Stimulated activated CD4-positive, alpha-beta T cell treated with anti-CD3 and anti-CD28 coated beads, Interleukin-1b, Interleukin-23, amount 100 ng/mL, for 48 hours (primary cell): ENCODE data around the gene CUEDC1.

Experiments used
- DNase-seq: peaks from one replicate; pipeline ENCODE4 v3.0.0-alpha.2; 2020

Gene CUEDC1

DNA sequence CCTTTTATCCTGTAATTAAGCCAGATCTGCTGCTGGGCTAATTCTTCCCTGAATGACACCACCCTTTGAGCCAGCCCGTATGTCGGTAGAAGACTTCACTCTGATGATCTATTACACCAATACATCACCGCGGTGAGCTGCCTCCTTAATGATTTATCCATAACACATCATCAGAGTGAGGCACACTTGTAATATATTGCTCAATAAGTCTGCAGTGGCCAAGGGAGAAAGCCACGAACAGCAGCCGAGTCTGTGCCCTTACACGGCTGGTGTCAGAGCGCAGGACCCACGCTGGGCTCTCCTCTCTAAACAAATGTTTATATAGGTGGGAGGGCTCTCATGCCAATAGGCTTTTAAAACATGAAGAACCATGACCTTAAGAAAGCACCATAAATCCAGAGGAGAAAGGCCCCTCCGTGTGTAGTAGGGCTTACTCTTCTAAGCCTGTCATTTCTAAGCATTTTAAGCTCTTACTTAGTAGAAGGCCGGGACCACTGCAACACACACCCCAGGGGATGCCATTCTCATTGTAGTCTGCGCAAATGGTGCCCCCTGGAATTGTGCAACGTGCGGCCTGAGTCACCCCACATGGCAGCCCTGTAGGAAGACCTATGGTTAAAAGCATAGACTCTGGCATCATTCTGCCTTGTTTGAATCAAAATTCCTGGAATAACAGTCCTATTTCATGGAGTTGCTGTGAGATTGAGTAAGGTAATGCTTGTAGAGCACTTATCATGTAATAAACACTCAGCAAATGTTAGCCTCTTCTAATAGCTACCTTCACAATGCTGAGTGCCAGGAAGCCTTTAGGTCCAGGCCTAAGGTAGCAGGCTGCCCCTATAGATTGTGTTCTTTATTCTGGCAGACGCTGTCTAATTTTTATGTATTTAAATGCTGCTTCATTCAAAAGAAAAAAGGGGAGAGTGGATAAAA, 131.5 kb downstream of the CUEDC1 start:
- DNase-seq, result no peak

GRCh38 chr17:57819867-57820266, 135.3 kb downstream of the CUEDC1 start:
- DNase-seq, result no peak

- DNase-seq, result no peak
Measured at GRCh38 chr17:57819285-57819684, 135.9 kb downstream of the CUEDC1 start.

GRCh38 chr17:57818066-57818465, 137.1 kb downstream of the CUEDC1 start:
- DNase-seq, result no peak

GRCh38 chr17:57817299-57817698, 137.9 kb downstream of the CUEDC1 start:
- no peak for DNase-seq

DNA sequence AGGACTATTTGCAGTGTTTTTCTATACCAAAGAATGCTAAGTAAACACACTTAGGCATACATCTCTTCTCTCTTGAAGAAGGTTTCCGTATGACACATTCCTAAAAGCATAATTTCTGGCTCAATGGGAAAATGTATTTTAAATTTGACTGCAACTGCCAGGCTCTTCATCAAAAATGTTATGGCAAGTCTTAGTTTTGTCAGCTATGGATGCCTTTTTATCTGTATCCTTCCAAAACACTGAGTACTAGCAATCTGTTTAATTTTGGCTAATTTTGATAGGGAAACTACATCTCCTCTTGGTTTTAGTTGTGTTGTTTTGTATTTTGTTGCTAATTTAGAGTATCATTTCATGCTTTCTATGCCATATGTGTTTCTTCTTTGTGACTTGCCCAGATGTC, 140.8 kb downstream of the CUEDC1 start:
- DNase-seq, result no peak

DNA sequence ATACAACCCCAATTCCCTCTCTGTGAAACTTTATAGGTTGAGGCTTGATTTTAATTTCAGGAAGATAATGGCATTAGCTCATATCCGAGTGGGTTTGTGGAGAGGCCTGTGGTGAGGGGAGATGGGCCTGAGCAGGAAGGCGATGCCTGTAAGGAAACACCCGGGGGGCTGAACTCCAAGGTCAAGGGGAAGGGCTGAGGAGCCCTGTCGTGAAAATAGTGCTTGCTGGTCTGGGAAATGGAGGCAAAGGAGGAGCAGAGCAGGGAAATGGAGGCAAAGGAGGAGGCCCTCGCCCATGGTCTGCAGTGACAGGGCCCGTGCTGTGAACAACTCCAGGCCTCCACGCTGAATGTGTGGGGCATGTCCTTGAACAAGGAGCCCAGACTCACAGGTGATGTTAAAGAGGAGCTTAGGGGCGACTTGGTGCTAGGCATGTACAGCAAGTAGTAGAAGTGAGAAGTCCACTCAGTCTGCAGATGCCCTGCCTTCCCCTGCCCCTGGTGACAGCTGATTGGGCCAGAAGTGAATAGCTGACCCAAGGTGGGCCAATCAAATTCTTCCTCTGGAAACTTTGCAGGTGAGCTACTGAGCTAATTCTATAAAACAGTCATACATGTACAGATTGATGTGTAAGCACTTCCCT, 143.5 kb downstream of the CUEDC1 start:
- DNase-seq, result no peak
